Epithelial cell of proximal tubule (primary cell): Measurements from ENCODE around the gene FAM163B. TPM values are rescaled to one million over a fixed set of nuclear protein-coding genes. Genes with fewer than 3 reads are reported as not detected.

Experiments
- DNase-seq: peaks from one replicate; pipeline ENCODE4 v3.0.0-alpha.2; 2011; ENCODE audit warnings: low read depth
- H3K4me3 ChIP-seq: 2 replicates; pipeline ENCODE4 v1.5.1; 2011; ENCODE audit warnings: low read depth, mild to moderate bottlenecking, low read length
- total RNA-seq: library from RNA; depleted of rRNA; stranded (reverse); fragments of >200 nt; gene quantifications from 2 replicates; pipeline ENCODE4 v1.2.3, GENCODE V29; 2015
- TF ChIP-seq, protein P1 (sequence below): conservative IDR thresholded peaks from 2 replicates; pipeline ENCODE4 v1.5.1; 2012; ENCODE audit warnings: low read depth, mild to moderate bottlenecking, low read length

FAM163B gene
- total RNA-seq, 1 donor from 2014 or later = not detected

DNA sequence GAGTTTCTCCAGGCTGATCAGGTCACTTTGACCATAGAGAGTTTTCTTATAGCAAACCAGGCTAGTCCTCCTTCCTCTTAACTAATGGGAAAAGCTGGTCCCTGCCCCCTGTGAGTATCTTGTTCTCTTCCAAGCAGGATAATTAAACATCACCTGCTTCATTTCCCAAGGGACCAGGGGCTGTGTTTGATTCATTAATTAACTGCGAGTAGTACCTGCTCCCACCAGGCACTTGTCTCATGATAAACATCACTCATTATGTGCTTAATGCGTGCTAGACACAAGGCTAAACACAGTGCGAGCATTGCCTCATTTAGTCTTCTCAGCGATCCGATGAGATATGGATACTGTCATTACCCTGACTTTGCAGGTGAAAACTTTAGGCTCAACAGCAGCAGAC lies 1.7 kb upstream of the FAM163B start:
- H3K4me3 ChIP-seq = no peak overlapping the region
- TF ChIP-seq, protein P1, sequence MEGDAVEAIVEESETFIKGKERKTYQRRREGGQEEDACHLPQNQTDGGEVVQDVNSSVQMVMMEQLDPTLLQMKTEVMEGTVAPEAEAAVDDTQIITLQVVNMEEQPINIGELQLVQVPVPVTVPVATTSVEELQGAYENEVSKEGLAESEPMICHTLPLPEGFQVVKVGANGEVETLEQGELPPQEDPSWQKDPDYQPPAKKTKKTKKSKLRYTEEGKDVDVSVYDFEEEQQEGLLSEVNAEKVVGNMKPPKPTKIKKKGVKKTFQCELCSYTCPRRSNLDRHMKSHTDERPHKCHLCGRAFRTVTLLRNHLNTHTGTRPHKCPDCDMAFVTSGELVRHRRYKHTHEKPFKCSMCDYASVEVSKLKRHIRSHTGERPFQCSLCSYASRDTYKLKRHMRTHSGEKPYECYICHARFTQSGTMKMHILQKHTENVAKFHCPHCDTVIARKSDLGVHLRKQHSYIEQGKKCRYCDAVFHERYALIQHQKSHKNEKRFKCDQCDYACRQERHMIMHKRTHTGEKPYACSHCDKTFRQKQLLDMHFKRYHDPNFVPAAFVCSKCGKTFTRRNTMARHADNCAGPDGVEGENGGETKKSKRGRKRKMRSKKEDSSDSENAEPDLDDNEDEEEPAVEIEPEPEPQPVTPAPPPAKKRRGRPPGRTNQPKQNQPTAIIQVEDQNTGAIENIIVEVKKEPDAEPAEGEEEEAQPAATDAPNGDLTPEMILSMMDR = no peak
- DNase-seq = no peak

GRCh38 chr9:133608889-133609288 lies 300 bp downstream of the FAM163B start:
- TF ChIP-seq, protein P1 = no peak
- no peak for DNase-seq
- no peak overlapping the region for H3K4me3 ChIP-seq

DNA sequence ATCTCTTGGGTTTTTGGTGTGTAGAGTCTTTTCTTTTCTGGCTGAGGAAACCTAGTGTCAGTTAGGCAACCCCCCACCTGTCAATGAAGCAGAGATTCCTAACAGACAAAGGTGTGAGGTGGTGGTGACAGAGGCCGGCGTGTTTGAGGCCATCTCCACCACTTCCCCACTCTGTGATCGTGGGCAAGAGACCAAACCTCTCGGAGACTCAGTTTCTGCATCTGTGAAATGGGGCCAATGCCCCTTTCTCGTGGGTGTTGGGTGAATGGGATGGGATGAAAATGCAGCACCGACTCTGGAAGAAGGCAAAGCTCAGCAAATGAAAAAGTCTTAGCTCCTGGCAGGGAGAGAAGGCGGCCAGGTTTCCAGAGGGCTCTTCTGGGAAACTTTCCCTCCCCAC lies 807 bp downstream of the FAM163B start:
- DNase-seq = no peak
- TF ChIP-seq, protein P1 = no peak
- H3K4me3 ChIP-seq = no peak overlapping the region

DNA sequence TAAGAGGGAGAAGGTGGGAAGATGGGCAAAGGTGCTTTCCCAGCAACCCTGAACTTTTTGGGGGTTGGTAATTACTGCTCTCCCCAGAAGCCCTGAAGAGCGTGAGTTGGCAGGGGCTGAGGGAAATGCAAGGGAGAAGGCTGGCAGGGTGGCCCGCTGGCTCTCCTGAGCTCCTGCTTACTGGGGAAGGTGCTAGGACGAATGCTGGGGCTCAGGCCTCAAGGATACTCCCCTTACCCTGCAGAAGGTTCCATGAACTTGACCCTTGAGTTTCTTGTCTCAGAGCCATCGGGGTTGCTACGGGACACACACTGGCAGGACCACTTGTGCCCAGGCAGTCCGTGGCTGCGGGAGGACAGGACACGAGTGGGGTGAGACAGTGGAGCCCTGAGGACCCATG lies 1.2 kb downstream of the FAM163B start:
- TF ChIP-seq, protein P1 = no peak
- H3K4me3 ChIP-seq = no peak overlapping the region
- no peak for DNase-seq

- DNase-seq = no peak
- TF ChIP-seq, protein P1 = no peak
- no peak overlapping the region for H3K4me3 ChIP-seq
These were observed 1.8 kb downstream of the FAM163B start for GRCh38 chr9:133607381-133607780.

DNA sequence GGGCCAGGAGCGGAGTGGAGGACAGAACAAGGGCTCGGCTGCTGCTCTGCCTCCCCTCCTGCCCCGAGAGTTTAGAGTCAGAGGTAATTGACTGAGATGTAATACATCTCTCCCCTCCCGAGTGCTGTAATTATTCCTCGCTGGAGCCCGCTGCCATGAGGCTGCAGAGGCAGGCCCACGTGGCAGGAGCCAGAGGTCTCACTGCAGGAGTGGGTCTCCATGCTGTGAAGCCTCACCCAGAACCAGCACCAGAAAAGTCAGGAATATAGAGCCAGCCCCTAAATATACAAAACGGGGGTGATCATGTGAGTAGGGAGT lies 2.5 kb downstream of the FAM163B start:
- H3K4me3 ChIP-seq = no peak overlapping the region
- TF ChIP-seq, protein P1 = no peak

GRCh38 chr9:133605856-133606707 lies 3.1 kb downstream of the FAM163B start:
- TF ChIP-seq, protein P1 = no peak
- H3K4me3 ChIP-seq = no peak overlapping the region
- no peak for DNase-seq

More for the DNA sequence above, 2.5 kb downstream of the FAM163B start:
- DNase-seq = no peak
